Bronchial epithelial cell (primary cell): Measurements from ENCODE around the gene MYO7A. TPM values are rescaled to one million over a fixed set of nuclear protein-coding genes. Genes with fewer than 3 reads are reported as not detected.

Source experiments
- DNase-seq: peaks from one replicate; pipeline ENCODE4 v3.0.0-alpha.2; 2010; ENCODE audit warnings: low read depth
- FAIRE-seq: peaks from 2 replicates; lab custom pipeline; 2011; peaks lifted over from hg19 to GRCh38; lab: Jason Lieb, UNC
- H3K27me3 ChIP-seq: 2 replicates; pipeline ENCODE4 v1.5.1; 2011; ENCODE audit warnings: low read length; ENCODE audit not compliant: control insufficient read depth, insufficient read depth
- H3K36me3 ChIP-seq: 2 replicates; pipeline ENCODE4 v1.5.1; 2011; ENCODE audit warnings: low read length; ENCODE audit not compliant: control insufficient read depth, insufficient read depth
- H3K4me3 ChIP-seq: 2 replicates; pipeline ENCODE4 v1.5.1; 2011; ENCODE audit warnings: mild to moderate bottlenecking, low read depth, low read length, control low read depth
- CTCF ChIP-seq: IDR thresholded peaks from 2 replicates; pipeline ENCODE4 v1.5.1; 2011; ENCODE audit warnings: mild to moderate bottlenecking, moderate library complexity, low read length, control low read depth, inconsistent platforms; ENCODE audit not compliant: insufficient read depth, severe bottlenecking
- total RNA-seq: library from RNA; depleted of rRNA; stranded (reverse); fragments of >200 nt; gene quantifications from 2 replicates; pipeline ENCODE4 v1.2.1, GENCODE V29; 2014

The MYO7A gene
- total RNA-seq, 1 donor from 2014 or later: under 0.01 TPM

GRCh38 chr11:77111946-77112345, 16.1 kb upstream of the MYO7A start:
- no peak for TF ChIP-seq CTCF
- FAIRE-seq: no peak
- DNase-seq: no peak
- Histone ChIP-seq H3K36me3 (no peaks in the 10 kb centered on the region), H3K27me3 (no peaks in the 10 kb centered on the region), H3K4me3 (no peak overlapping the region)

GRCh38 chr11:77112641-77113381, 15.2 kb upstream of the MYO7A start:
- Histone ChIP-seq H3K27me3 (no peaks in the 10 kb centered on the region), H3K4me3 (no peak overlapping the region), H3K36me3 (no peaks in the 10 kb centered on the region)
- TF ChIP-seq CTCF: no peak
- no peak for DNase-seq
- no peak for FAIRE-seq

GRCh38 chr11:77113382-77114088, 14.5 kb upstream of the MYO7A start:
- no peaks in the 10 kb centered on the region for H3K27me3 ChIP-seq
- peak; percentile 13 for DNase-seq
- H3K4me3 ChIP-seq: no peak overlapping the region
- FAIRE-seq: no peak
- H3K36me3 ChIP-seq: no peaks in the 10 kb centered on the region
- TF ChIP-seq CTCF: peak; percentile 68

GRCh38 chr11:77114089-77114463, 14.0 kb upstream of the MYO7A start:
- no peak for TF ChIP-seq CTCF
- FAIRE-seq (no peak), DNase-seq (no peak)
- Histone ChIP-seq H3K36me3 (no peaks in the 10 kb centered on the region), H3K4me3 (no peak overlapping the region), H3K27me3 (no peaks in the 10 kb centered on the region)

GRCh38 chr11:77115181-77115611, 12.8 kb upstream of the MYO7A start:
- H3K36me3 ChIP-seq: no peaks in the 10 kb centered on the region

More at GRCh38 chr11:77115181-77115611, 12.8 kb upstream of the MYO7A start:
- FAIRE-seq (no peak), DNase-seq (no peak)
- no peaks in the 10 kb centered on the region for H3K27me3 ChIP-seq
- no peak overlapping the region for H3K4me3 ChIP-seq
- TF ChIP-seq CTCF: peak; percentile 17
